Amniotic stem cell (primary cell): ENCODE data around the gene CDKN1A.

Experiments
- DNase-seq: peaks from one replicate; lab custom pipeline; 2025; lab: John Stamatoyannopoulos, UW

CDKN1A gene

GRCh38 chr6:36655085-36655724 lies 23.3 kb upstream of the CDKN1A start:
- no peak for DNase-seq

GRCh38 chr6:36656441-36656840 lies 22.1 kb upstream of the CDKN1A start:
- DNase-seq: no peak

DNA sequence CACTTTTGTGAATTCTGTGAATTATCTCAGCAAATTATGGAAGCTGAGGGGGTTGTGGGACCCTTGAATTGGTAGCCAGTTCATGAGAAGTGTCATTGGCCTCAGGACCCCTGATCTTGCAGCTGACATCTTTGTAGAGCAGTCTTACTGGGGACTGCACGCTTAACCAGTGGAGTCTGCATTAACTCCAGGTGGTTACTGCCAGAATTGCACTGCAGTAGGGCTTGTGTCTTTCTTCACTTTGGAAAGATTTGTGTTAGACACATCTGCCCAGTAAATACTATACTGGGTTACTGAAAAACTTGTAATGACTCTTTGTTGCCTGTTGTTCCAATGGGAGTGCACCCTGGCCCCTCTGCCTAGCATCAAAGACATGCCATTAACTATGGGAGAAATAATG lies 21.2 kb upstream of the CDKN1A start:
- no peak for DNase-seq

DNA sequence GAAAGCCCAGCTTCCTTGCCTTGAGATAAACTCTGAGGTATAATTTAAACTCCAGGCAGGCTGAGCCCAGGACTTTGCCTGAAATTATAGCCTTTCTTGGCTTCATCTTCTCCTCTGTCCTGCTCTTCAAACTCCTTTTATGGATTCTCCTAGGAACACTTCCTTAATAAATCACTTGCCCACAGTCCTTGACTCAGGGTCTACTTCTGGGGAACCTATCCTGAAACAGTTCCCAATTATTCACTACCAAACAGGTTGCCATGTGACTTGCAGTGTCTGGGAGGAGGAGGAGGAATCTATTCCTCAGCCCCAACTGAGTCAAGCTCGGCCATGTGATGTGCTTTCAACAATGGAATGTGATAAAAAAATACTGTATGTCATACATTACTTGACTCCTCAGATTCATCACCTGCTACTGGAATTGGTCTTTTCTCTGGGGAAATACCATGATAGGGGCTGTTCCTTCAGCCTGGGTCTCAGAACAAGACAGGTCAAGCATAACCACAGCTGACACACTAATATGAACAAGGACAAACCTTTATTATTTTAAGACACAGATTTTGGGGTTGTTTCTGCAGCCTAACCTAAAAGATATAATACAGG lies 20.5 kb upstream of the CDKN1A start:
- no peak for DNase-seq

DNA sequence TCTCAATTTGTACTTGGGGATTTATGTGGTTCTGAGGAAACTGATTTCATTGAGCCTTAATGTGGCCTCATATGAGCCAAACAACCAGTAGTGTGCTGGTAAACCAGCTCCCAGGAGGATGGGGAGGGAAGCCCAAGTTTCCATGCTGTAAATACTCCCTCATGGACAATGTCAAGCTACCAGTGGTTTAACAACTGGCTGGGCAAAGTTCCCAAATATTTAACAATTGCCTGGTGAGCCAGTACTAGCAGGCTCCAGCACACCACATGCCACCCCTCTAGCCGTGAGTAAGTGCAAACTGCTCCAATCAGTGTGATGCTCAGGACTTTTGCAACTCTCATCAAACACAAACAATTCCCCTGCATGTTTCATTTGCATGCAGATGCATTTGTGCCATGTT lies 19.2 kb upstream of the CDKN1A start:
- DNase-seq: no peak

- no peak for DNase-seq
Measured at GRCh38 chr6:36660771-36661471, 17.6 kb upstream of the CDKN1A start.

DNA sequence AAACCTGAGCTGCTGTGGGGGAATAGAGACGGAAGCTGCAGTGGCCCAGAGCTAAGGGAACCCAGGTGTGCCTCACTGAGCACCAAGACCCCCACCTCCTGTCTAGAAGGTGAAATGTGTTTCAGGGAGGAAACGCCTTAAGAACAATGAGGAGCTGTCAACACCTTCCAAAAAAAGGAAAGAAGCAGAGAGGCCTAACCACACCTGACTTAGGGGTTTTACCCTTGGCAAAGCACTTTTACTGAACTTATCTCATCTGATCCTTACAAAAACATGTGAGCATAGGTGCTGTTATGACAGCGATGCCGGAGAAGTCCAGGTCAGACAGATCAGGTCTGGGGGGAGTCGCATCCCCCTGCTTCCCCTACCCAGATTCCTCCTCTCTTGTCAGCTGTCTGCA lies 16.1 kb upstream of the CDKN1A start:
- DNase-seq: no peak

- no peak for DNase-seq
Measured at GRCh38 chr6:36662827-36663256, 15.7 kb upstream of the CDKN1A start.

- no peak for DNase-seq
Measured at GRCh38 chr6:36663504-36664446, 14.7 kb upstream of the CDKN1A start.

DNA sequence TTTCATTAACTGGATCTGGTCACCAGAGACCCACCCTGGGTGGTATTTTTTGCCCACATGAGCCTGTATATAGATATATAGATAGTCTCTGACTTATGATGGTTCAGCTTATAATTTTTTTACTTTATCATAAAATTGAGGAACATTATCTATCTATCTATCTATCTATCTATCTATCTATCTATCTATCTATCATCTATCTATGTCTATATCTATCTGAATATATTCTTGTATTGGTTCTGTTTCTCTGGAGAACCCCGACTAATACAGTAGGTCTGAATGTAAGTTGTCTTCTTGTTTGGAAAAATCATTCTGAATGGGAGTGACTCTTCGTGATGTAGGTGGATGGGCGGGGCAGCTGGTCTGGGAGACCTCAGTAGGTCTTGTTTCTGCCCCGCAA lies 13.3 kb upstream of the CDKN1A start:
- no peak for DNase-seq

GRCh38 chr6:36666287-36666686 lies 12.2 kb upstream of the CDKN1A start:
- no peak for DNase-seq

- peak; percentile 78 for DNase-seq
Measured at GRCh38 chr6:36666826-36667591, 11.5 kb upstream of the CDKN1A start.

GRCh38 chr6:36668591-36668990 lies 9.9 kb upstream of the CDKN1A start:
- DNase-seq: no peak

GRCh38 chr6:36669002-36669401 lies 9.5 kb upstream of the CDKN1A start:
- no peak for DNase-seq

DNA sequence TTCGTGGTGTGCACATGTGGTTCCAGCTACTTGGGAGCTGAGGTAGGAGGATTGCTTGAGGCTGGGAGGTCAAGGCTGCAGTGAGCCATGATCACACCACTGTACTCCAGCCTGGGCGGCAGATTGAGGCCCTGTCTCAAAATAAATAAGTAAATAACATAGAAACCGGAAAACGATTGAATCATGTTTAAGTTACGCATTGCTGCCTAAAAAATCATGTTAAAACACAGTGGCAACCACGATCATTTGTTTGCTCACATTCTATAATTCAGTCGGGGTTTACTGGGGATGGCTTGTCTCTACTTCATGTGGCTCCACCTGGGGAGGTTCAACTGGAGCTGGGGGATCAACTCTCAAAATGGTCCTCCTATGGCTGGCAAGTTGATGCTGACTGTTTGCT lies 8.2 kb upstream of the CDKN1A start:
- DNase-seq: no peak

DNA sequence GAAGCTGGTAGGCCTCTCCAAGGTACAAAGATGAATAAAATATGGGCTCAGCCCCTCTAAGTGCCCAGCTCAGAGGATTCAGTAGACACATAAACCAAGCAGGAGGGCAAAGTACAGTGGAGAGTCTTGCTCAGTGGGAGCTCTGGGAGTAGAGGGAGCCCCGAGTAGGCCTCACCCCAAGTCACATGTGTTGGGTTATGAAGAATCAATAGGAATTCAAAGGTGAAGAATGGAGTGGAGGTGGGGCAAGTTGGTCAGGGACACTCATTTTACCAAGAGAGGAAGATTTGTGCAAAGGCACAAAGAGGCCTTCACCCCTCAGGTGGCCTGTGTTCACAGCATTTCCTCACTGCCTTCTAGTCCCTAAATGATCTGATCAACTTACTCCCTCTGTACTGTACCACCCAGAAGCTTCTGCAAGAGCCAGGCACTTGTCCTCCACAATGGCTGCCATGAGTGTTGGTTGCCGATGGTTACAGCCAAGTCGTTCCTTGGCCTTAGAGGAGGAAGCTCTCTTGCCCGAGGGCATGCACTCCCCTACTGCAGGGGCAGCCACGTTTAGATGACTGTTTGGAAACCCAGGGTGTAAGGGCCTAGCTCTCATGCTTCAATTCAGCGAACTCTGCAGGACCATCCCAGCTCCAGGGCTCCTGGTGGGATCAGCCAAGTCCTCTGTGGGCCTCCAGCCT lies 6.7 kb upstream of the CDKN1A start:
- DNase-seq: no peak

DNA sequence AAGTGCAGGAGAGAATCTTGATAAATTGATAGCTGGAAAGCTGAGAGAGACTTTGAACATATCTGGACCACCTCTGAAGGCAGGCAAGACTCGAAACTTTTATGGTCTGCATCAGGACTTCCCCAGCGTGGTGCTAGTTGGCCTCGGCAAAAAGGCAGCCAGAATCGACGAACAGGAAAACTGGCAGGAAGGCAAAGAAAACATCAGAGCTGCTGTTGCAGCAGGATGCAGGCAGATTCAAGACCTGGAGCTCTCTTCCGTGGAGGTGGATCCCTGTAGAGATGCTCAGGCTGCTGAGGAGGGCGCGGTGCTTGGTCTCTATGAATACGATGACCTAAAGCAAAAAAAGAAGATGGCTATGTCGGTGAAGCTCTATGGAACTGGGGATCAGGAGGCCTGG lies 4.6 kb upstream of the CDKN1A start:
- DNase-seq: no peak

GRCh38 chr6:36674942-36675341 lies 3.6 kb upstream of the CDKN1A start:
- no peak for DNase-seq

- no peak for DNase-seq
Measured at GRCh38 chr6:36676141-36677058, 2.1 kb upstream of the CDKN1A start.
